K562 treated with DMSO at 1 percent for 4 hours (cell line): ENCODE data around the gene KIF2C. TPM values are rescaled to one million over a fixed set of nuclear protein-coding genes. Genes with fewer than 3 reads are reported as not detected.

ENCODE experiments used
- total RNA-seq: library from RNA; unstranded; fragments of 300-600 nt; gene quantifications from 2 replicates; pipeline ENCODE4 v1.2.3, GENCODE V29; 2022; ENCODE audit not compliant: insufficient read depth

KIF2C gene
- total RNA-seq: 149 and 154 TPM in 2 replicates

GRCh38 chr1:44739307-44740178 is at the start of gene KIF2C:
Gene KIF2C, plus strand, starts transcription at chr1:44739837. Its CDS starts 96 bp downstream, at chr1:44739933.

GRCh38 chr1:44730741-44731512 is 8.7 kb upstream of the KIF2C start, which contains the start of gene RNU5D-1:
Gene RNU5D-1, minus strand, starts transcription at chr1:44731170.

GRCh38 chr1:44775078-44775929 is 35.7 kb downstream of the KIF2C start, which contains the start of gene RPS8:
Gene RPS8, plus strand, starts transcription at chr1:44775540. Its CDS starts 57 bp downstream, at chr1:44775597.

GRCh38 chr1:44788120-44788860 is 48.7 kb downstream of the KIF2C start, which contains the start of gene BEST4:
Gene BEST4, minus strand, starts transcription at chr1:44788170. Its CDS starts 465 bp downstream, at chr1:44787705.

GRCh38 chr1:44799770-44800584 is 60.3 kb downstream of the KIF2C start, which contains the start of gene PLK3:
Gene PLK3, plus strand, starts transcription at chr1:44800377. Its CDS starts 87 bp downstream, at chr1:44800464.

GRCh38 chr1:44806704-44807363 is 67.2 kb downstream of the KIF2C start, which contains the start of gene DYNLT4:
Gene DYNLT4, minus strand, starts transcription at chr1:44807351. Its CDS starts 683 bp downstream, at chr1:44806668.

GRCh38 chr1:44808063-44808937 is 68.7 kb downstream of the KIF2C start, which contains the start of gene BTBD19:
Gene BTBD19, plus strand, starts transcription at chr1:44808523. Its CDS starts 298 bp downstream, at chr1:44808821.

Other genes starting within 250 kb of the KIF2C start
- 5.6 and 8.5 TPM in 2 replicates for gene TMEM53, start 65.4 kb upstream of the KIF2C start, total RNA-seq
- not detected in 2 replicates for gene ARMH1, start 65.1 kb upstream of the KIF2C start, total RNA-seq
- not detected in 2 replicates for gene RNU5D-1, start 8.7 kb upstream of the KIF2C start, total RNA-seq
- 6,154 and 6,462 TPM in 2 replicates for gene RPS8, start 35.7 kb downstream of the KIF2C start, total RNA-seq
- not detected in 2 replicates for gene BEST4, start 48.3 kb downstream of the KIF2C start, total RNA-seq
- gene PLK3, start 60.5 kb downstream of the KIF2C start, total RNA-seq: 7.7 and 11.0 TPM in 2 replicates
- gene DYNLT4, start 67.5 kb downstream of the KIF2C start, total RNA-seq: 1.8 TPM in 1 of 2 replicates, not detected in the other
- gene BTBD19, start 68.7 kb downstream of the KIF2C start, total RNA-seq: 2.2 TPM in 1 of 2 replicates, not detected in the other
- 0.55 and 1.5 TPM in 2 replicates for gene PTCH2, start 103.4 kb downstream of the KIF2C start, total RNA-seq
- gene EIF2B3, start 246.8 kb downstream of the KIF2C start, total RNA-seq: 48.2 and 58.2 TPM in 2 replicates